Stimulated activated CD8-positive, alpha-beta memory T cell treated with anti-CD3 and anti-CD28 coated beads, Interleukin-15, amount 100 ng/mL, for 4 hours (primary cell): ENCODE data around the gene COQ4.

ENCODE experiments used
- DNase-seq, 2 donors: peaks; one replicate each; pipeline ENCODE4 v3.0.0-alpha.2; 2020; ENCODE audit warnings: low read depth in 2 of 2

The COQ4 gene

GRCh38 chr9:128340691-128341434, 18.2 kb downstream of the COQ4 start:
- DNase-seq: no peak

DNA sequence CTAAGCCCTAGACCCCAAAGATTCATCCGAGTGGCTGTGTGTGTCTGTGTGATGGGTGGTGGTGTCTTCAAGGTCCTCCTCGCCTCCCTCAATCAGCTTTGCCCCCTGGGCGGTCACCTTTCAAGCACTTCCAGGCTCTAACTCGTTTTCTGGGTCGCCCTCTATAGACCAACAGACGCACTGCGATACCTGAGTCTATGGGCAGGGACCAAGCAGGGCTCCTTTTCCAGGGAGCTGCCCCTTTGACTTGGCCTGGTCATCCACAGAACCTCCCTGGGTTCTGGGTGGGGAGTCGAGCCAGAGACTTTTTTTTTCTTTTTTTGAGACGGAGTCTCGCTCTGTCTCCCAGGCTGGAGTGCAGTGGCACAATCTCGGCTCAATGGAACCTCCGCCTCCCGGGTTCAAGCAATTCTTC, 18.8 kb downstream of the COQ4 start:
- peak; percentile 31 to 35 for DNase-seq

GRCh38 chr9:128342971-128343680, 20.5 kb downstream of the COQ4 start:
- no peak for DNase-seq

- no peak for DNase-seq
Measured at GRCh38 chr9:128343855-128344254, 21.2 kb downstream of the COQ4 start.

DNA sequence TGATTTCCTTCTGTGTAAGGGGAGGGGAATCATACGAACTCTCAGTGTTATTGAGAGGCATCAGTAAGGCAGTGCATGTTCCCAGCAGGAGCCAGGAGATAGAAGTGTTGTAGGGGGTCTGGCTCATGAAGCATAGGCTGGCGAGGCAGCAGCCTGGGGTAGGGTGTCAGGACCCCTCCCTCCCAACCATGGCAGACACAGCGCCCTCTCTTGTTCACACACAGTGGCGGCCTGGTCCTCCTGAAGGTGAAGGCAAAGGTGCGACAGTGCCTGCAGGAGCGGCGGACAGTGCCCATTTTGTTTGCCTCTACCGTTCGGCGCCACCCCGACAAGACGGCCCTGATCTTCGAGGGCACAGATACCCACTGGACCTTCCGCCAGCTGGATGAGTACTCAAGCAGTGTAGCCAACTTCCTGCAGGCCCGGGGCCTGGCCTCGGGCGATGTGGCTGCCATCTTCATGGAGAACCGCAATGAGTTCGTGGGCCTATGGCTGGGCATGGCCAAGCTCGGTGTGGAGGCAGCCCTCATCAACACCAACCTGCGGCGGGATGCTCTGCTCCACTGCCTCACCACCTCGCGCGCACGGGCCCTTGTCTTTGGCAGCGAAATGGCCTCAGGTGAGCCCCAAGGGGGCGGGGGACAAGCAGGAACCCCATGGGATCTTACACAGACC, 22.4 kb downstream of the COQ4 start:
- DNase-seq: no peak

DNA sequence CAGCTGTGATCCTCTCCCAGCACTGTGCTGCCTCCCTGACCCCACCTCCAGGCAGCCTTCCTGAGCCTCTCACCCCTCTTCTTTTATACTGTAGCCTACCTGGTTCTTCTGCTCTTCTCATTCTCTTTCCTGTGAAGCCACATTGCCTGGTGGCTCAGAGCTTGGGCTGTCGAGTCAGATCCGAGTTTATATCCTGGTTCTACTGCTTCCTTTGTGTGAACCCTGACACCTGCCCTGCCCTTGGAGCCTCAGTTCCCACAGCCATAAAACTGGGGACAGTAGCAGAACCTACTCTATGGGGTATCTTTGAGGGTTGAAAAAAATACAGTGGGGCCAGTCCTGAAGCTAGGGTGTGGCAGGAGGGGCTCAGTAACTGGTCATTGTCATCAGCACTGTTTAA, 26.5 kb downstream of the COQ4 start:
- no peak for DNase-seq

DNA sequence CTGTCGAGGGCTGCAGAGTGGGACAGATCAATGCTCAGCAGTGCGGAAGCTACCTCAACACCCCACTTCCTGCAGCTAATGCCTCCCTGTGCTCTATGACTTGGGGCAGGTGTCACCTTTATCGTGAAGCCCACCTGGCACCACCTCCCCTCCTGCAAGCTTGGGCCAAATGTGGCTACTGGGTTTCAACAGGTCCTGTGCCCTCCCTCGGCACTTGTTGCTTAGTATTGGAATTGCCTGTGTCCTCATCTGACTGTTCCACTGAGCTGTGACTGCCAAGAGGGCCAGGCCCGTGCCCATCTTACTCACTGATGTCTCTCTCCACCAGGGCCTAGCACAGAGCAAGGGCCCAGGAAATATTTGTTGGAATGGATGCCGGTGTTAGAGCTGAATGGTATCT, 27.1 kb downstream of the COQ4 start:
- DNase-seq: no peak

- DNase-seq: no peak
Measured at GRCh38 chr9:128355451-128355850, 32.8 kb downstream of the COQ4 start.

GRCh38 chr9:128358090-128358489, 35.5 kb downstream of the COQ4 start:
- no peak for DNase-seq

DNA sequence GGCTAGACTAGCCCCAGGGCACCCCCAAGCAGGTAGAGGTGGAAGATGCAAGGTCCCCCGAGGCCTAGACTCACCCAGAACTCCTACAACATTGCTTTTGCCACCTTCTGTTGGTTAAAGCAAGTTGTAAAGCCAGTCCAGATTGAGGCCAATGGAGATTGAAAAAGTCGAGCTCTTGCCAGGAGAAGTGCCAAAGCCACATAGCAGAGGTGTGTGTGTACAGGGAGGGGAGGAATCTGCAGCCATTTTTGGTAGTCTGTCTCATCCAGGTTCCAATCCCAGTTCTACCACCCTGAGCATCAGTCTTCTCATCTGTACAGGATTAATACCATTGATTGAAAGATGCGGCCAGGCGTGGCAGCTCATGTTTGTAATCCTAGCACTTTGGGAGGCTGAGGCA, 36.2 kb downstream of the COQ4 start:
- no peak for DNase-seq

- DNase-seq: no peak
Measured at GRCh38 chr9:128360826-128361225, 38.2 kb downstream of the COQ4 start.

DNA sequence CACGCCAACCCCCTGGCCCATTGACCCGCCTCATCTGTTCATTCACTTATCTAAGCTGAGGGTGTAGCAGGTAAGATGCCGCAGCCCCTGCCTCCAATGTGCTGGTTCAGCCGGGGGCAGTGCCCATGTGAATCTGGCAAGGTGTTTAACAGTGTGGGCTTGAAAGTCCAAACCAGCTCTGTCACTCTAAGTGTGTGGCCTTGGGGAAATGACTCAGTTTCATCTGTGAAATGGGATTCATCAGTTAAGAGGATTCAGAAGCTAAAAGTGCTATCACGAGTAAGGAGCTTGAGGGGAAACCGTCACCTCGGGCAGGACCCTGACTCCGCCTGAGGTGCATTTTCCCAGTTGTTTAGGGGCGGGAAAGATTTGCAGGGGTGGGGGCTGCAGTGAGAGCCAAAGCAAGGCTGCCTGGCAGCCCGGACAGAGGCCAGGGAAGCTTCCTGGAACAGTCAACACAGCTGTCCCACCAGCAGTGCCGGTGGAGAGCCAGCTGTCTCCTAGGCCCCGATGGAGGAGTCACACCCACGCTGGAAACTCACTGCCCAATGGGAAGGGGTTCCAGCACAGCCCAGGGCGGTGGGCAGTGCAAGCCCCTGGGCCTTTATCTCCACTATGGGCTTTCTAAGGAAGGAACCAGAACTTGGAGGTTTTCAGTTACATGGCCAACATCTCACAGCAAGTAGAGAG, 38.8 kb downstream of the COQ4 start:
- no peak for DNase-seq

GRCh38 chr9:128361986-128362646, 39.5 kb downstream of the COQ4 start:
- DNase-seq: peak; percentile 37 to 38

GRCh38 chr9:128362774-128363173, 40.1 kb downstream of the COQ4 start:
- no peak for DNase-seq

GRCh38 chr9:128365525-128365924, 42.9 kb downstream of the COQ4 start:
- DNase-seq: no peak

DNA sequence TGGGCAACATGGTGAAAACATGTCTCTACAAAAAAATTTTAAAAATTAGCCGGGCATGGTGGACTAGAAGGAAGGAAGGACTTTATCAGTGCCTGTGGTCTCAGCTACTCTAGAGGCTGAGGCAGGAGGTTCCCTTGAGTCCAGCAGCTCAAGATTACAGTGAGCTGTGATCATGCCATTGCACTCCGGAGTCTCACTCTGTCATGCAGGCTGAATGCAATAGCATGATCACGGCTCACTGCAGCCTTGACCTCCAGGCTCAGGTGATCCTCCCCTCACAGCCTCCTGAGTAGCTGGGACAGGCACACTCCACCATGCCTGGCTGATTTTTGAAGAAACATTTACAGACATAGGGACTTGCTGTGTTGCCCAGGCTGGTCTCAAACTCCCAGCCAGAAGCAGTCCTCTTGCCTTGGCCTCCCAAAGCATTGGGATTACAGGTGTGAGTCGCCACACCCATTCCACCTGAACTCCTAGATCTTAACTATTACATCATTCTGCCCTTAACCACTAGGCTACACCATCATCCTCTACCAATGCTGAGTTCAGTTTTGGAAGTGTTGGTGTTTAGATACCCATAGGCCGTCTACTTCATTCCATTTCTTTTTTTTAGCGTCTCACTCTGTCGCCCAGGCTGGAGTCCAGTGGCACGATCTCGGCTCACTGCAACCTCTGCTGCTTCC, 46.5 kb downstream of the COQ4 start:
- no peak for DNase-seq

DNA sequence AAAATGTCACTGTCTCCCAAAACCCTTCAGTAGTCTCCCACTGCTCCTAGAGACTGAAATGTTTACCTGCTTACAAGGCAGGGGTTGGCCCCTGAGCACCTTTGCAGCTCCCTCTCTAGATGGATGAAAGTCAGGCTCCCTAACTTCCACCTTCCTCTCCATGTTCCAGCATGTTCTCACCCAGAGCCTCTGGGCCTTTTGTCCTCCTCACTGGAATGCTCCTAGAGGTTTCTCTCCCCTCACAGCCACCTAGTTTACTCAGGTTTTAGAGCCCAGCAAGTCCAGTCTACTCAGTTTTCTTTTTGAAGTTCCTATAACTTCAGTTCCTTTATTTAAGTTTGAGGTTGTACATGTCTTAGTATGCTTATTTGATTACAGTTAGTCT, 47.7 kb downstream of the COQ4 start:
- no peak for DNase-seq

DNA sequence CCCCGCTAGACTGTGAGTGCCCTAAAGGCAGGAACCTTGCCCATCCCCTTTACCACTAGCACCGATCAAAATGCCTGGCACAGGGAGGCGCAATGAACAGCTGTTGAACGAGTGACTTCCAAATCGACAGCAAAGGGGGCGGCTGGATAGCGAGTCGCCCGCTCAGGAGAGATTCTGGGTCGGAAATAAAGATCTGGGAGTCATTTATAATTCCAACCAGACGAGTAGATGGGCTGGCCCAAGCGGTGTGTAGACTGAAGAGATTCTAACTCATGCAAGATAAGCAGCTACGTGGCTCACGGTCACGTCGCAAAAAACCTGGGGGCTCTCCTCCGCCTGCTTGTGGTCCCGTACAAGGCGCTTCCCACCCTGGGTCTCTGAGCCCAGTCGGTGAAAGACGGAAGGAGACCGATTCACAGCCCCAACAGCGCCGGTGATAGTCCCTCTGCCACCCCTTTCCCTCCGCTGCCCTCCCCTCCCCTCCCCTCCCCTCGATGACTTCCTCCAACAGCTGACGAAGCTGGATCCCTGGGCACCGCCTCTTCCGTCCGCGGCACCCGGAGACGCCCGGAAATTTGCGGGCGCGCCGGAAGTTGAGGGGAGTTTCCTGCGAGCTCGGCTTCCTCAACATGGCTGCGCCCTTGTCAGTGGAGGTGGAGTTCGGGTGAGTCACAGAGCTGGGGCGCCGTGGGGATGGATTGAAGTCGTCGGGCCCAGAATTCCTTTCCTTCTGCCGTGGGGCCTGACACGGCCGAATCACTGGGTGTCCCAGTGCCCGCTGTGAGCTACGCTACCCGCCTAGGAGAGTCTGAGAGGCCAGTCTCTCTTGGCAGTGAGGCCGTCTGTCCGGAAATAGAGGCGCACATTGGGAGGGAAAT, 48.4 kb downstream of the COQ4 start, which contains the start of gene URM1:
TSS of gene URM1 (plus strand) at position 623 of the 878 bp plus-strand sequence. CDS start at position 630, 7 bp downstream.
- DNase-seq: peak; percentile 92 to 96

DNA sequence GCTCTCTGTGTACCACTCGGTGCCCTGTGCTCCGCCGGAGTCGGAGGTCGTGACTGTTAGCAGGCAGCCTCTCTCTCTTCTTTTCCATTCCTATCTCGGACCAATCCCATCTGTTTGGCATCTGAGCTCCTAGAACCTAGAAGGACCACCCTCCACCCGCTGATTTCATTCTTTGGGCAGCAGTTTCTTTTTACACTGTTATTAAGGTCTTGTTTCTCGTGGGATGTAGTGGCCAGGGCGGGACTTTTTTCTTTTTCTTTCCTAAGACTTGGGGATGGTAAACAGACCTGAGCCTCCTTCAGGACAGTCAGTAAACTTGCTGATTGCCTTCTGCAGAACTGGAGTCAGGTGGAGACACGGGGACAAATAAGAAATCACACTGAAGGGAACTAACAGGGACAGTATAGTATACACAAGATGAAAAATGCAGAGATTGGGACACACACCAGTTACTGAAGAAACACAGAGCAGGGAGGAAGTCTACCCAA, 49.0 kb downstream of the COQ4 start:
- no peak for DNase-seq

GRCh38 chr9:128372188-128372641, 49.6 kb downstream of the COQ4 start:
- no peak for DNase-seq
